Right renal cortex interstitium (tissue), 3 donors: ENCODE measurements around the gene CIAO1. TPM values are rescaled to one million over a fixed set of nuclear protein-coding genes. Genes with fewer than 3 reads are reported as not detected.
A peak's percentile ranks its signal among the peaks of the same experiment; 100 is the strongest.
"Not testable (repeated sequence)": the region's sequence is repeated elsewhere in the genome, so short reads cannot be mapped to it uniquely, and the experiment has no call there.

Experiments used
- DNase-seq, 3 donors: peaks; one replicate each; pipeline ENCODE4 v3.0.0-alpha.2; 2013; ENCODE audit warnings: low read depth in 3 of 3, low spot score in 2 of 3
- polyA plus RNA-seq, 3 donors: library from polyadenylated mRNA; unstranded; fragments of 120-200 nt; gene quantifications; one replicate each; pipeline ENCODE4 v1.2.1, GENCODE V29; 2013; ENCODE audit not compliant: insufficient read length in 3 of 3

Gene CIAO1
- 10 to 100 TPM; 64.0 to 70.7 (median 67.5) TPM for polyA plus RNA-seq

GRCh38 chr2:96265840-96266679 is at the start of gene CIAO1, which contains the start of gene TMEM127:
CIAO1 (plus strand) TSS chr2:96266225; CDS start chr2:96266351, 126 bp downstream.
TMEM127 (minus strand) TSS chr2:96265997; CDS start chr2:96265381, 616 bp downstream.
- DNase-seq, result peak; percentile 86 to 92 (median 92)

GRCh38 chr2:96218508-96219131 is 47.4 kb upstream of the CIAO1 start:
- DNase-seq, result no peak

GRCh38 chr2:96219959-96220358 is 46.1 kb upstream of the CIAO1 start:
- DNase-seq, result not testable (repeated sequence)

GRCh38 chr2:96221106-96221505 is 44.9 kb upstream of the CIAO1 start:
- not testable (repeated sequence) for DNase-seq

GRCh38 chr2:96225016-96225533 is 41.0 kb upstream of the CIAO1 start:
- no peak for DNase-seq

- DNase-seq, result no peak
Observed at GRCh38 chr2:96231316-96231715, 34.7 kb upstream of the CIAO1 start.

- DNase-seq, result no peak
Observed at GRCh38 chr2:96233436-96233835, 32.6 kb upstream of the CIAO1 start.

- DNase-seq, result no peak
Observed at GRCh38 chr2:96233880-96234316, 32.1 kb upstream of the CIAO1 start.

GRCh38 chr2:96236882-96237281 is 29.1 kb upstream of the CIAO1 start:
- no peak for DNase-seq

- no peak for DNase-seq
Observed at GRCh38 chr2:96238266-96238665, 27.8 kb upstream of the CIAO1 start.

- DNase-seq, result no peak
Observed at GRCh38 chr2:96239091-96239490, 26.9 kb upstream of the CIAO1 start.

- DNase-seq, result no peak
Observed at GRCh38 chr2:96239745-96240264, 26.2 kb upstream of the CIAO1 start.

GRCh38 chr2:96240341-96241038 is 25.5 kb upstream of the CIAO1 start:
- DNase-seq, result no peak

GRCh38 chr2:96241227-96241626 is 24.8 kb upstream of the CIAO1 start:
- DNase-seq, result no peak

- DNase-seq, result no peak
Observed at GRCh38 chr2:96241900-96242611, 24.0 kb upstream of the CIAO1 start.

GRCh38 chr2:96243843-96244242 is 22.2 kb upstream of the CIAO1 start:
- no peak for DNase-seq

GRCh38 chr2:96245609-96246390 is 20.2 kb upstream of the CIAO1 start:
- no peak for DNase-seq

GRCh38 chr2:96247009-96247408 is 19.0 kb upstream of the CIAO1 start:
- no peak for DNase-seq

GRCh38 chr2:96247896-96248295 is 18.1 kb upstream of the CIAO1 start:
- DNase-seq, result no peak
